WTC11 (cell line): ENCODE measurements around the gene UBL5. TPM values are rescaled to one million over a fixed set of nuclear protein-coding genes. Genes with fewer than 3 reads are reported as not detected.
A peak's percentile ranks its signal among the peaks of the same experiment; 100 is the strongest.

Experiments
- ATAC-seq: fragments of 200-7000 bp; cut with Tn5 transposase; 2 replicates; pipeline ENCODE4 v1.10.0; 2021; ENCODE audit warnings: mild to moderate bottlenecking, moderate library complexity
- CTCF ChIA-PET: fragments of 300-600 bp; sonication (Branson Sonifier 250); formaldehyde crosslinking; loops from one replicate; lab custom pipeline; 2021; ENCODE audit warnings: antibody characterized with exemption; lab: Charles Lee
- POLR2A ChIA-PET: fragments of 350-600 bp; sonication (Branson Sonifier 250); formaldehyde crosslinking; loops from one replicate; lab custom pipeline; 2021; ENCODE audit warnings: antibody characterized with exemption; lab: Charles Lee
- DNase-seq: peaks from one replicate; pipeline ENCODE4 v3.0.0; 2021; ENCODE audit warnings: low spot score
- H3K27ac Mint-ChIP-seq: 2 replicates; pipeline ENCODE4 v1.8.0; 2021; ENCODE audit warnings: mixed read lengths
- H3K27me3 Mint-ChIP-seq: 2 replicates; pipeline ENCODE4 v1.8.0; 2021; ENCODE audit warnings: low read depth, mild to moderate bottlenecking, moderate library complexity, mixed read lengths
- H3K36me3 Mint-ChIP-seq: 2 replicates; pipeline ENCODE4 v1.8.0; 2021; ENCODE audit warnings: mixed read lengths
- H3K4me1 Mint-ChIP-seq: 2 replicates; pipeline ENCODE4 v1.8.0; 2022; ENCODE audit warnings: mixed read lengths
- H3K4me3 Mint-ChIP-seq: 2 replicates; pipeline ENCODE4 v1.8.0; 2021; ENCODE audit warnings: mild to moderate bottlenecking, moderate library complexity, mixed read lengths
- H3K9me3 Mint-ChIP-seq: 2 replicates; pipeline ENCODE4 v1.8.0; 2021; ENCODE audit warnings: mixed read lengths
- ELF4 ChIP-seq: sonication (generic); formaldehyde crosslinking; IDR thresholded peaks from 2 replicates; pipeline ENCODE4 v1.8.1; 2022; ENCODE audit warnings: low read depth, mild to moderate bottlenecking, moderate library complexity, missing genetic modification reagents
- GRHL2 ChIP-seq: fragments of 250-450 bp; sonication (Bioruptor Pico); IDR thresholded peaks from 2 replicates; pipeline ENCODE4 v1.8.0; 2022; ENCODE audit warnings: mild to moderate bottlenecking, moderate library complexity; ENCODE audit not compliant: insufficient replicate concordance, severe bottlenecking
- HMGA2 ChIP-seq: fragments of 250-450 bp; sonication (Bioruptor Pico); IDR thresholded peaks from 2 replicates; pipeline ENCODE4 v1.4.0; 2021; ENCODE audit warnings: mild to moderate bottlenecking, moderate library complexity
- JAZF1 ChIP-seq: fragments of 250-450 bp; sonication (Bioruptor Pico); IDR thresholded peaks from 2 replicates; pipeline ENCODE4 v1.9.0; 2021; ENCODE audit warnings: moderate library complexity, mild to moderate bottlenecking, inconsistent platforms
- NFE2L1 ChIP-seq: sonication (generic); formaldehyde crosslinking; IDR thresholded peaks from 2 replicates; pipeline ENCODE4 v1.8.1; 2023; ENCODE audit warnings: missing genetic modification reagents
- NR1H2 ChIP-seq: sonication (generic); formaldehyde crosslinking; IDR thresholded peaks from 2 replicates; pipeline ENCODE4 v1.9.0; 2021; ENCODE audit warnings: mild to moderate bottlenecking, moderate library complexity, missing genetic modification reagents
- RELA ChIP-seq: sonication (generic); formaldehyde crosslinking; IDR thresholded peaks from 2 replicates; pipeline ENCODE4 v1.8.1; 2022; ENCODE audit warnings: missing genetic modification reagents, mild to moderate bottlenecking, borderline replicate concordance
- SOX15 ChIP-seq: fragments of 250-450 bp; sonication (Bioruptor Pico); IDR thresholded peaks from 2 replicates; pipeline ENCODE4 v1.9.0; 2021; ENCODE audit warnings: mild to moderate bottlenecking
- TEAD1 ChIP-seq: sonication (generic); formaldehyde crosslinking; IDR thresholded peaks from 2 replicates; pipeline ENCODE4 v1.8.0; 2022; ENCODE audit warnings: mild to moderate bottlenecking, missing genetic modification reagents
- ZNF416 ChIP-seq: fragments of 250-450 bp; sonication (Bioruptor Pico); IDR thresholded peaks from 2 replicates; pipeline ENCODE4 v1.9.0; 2021; ENCODE audit warnings: mild to moderate bottlenecking, inconsistent platforms
- total RNA-seq: library from RNA; stranded (reverse); gene quantifications from 3 replicates; pipeline ENCODE4 v1.2.3, GENCODE V29; 2021
- TF ChIP-seq, protein P1 (sequence below): sonication (generic); formaldehyde crosslinking; IDR thresholded peaks from 2 replicates; pipeline ENCODE4 v1.8.1; 2023; ENCODE audit warnings: mild to moderate bottlenecking, missing genetic modification reagents, moderate library complexity
- TF ChIP-seq, protein P2 (sequence below): fragments of 250-450 bp; sonication (Bioruptor Pico); conservative IDR thresholded peaks from 2 replicates; pipeline ENCODE4 v1.9.0; 2021; ENCODE audit warnings: mild to moderate bottlenecking
- TF ChIP-seq, protein P3 (sequence below): sonication (generic); formaldehyde crosslinking; IDR thresholded peaks from 2 replicates; pipeline ENCODE4 v1.8.0; 2022; ENCODE audit warnings: mild to moderate bottlenecking, missing genetic modification reagents
- TF ChIP-seq, protein P4 (sequence below): sonication (generic); formaldehyde crosslinking; IDR thresholded peaks from 2 replicates; pipeline ENCODE4 v1.8.1; 2023; ENCODE audit warnings: mild to moderate bottlenecking, missing genetic modification reagents
- TF ChIP-seq, protein P5 (sequence below): sonication (generic); formaldehyde crosslinking; IDR thresholded peaks from 2 replicates; pipeline ENCODE4 v1.8.1; 2022; ENCODE audit warnings: low read depth, missing genetic modification reagents, borderline replicate concordance
- TF ChIP-seq, protein P6 (sequence below): sonication (generic); formaldehyde crosslinking; IDR thresholded peaks from 2 replicates; pipeline ENCODE4 v1.8.0; 2022; ENCODE audit warnings: mild to moderate bottlenecking, missing genetic modification reagents
- TF ChIP-seq, protein P7 (sequence below): sonication (generic); formaldehyde crosslinking; IDR thresholded peaks from 2 replicates; pipeline ENCODE4 v1.8.1; 2022; ENCODE audit warnings: missing genetic modification reagents, borderline replicate concordance
- TF ChIP-seq, protein P8 (sequence below): sonication (generic); formaldehyde crosslinking; IDR thresholded peaks from 2 replicates; pipeline ENCODE4 v1.8.0; 2022; ENCODE audit warnings: mild to moderate bottlenecking, missing genetic modification reagents

UBL5 gene
- total RNA-seq, 1 experiment from 2014 or later: 402 TPM

DNA sequence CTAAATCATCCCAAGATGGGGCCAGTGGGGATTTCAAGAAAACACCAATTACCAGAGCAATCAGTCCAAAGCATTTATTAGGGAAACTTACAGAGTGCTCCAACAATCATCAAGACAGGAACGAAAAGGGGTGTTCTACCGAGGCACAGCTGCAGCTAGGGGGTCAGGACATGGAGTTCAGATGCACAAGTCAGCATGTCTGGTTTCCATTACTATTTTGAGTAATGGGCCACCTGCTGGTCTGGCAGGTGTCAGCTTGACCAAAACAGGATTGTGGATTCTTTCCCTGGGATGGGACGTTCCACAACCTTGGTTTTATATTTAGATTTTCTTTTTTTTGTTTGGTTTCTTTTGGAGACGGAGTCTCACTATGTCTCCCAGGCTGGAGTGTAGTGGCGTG lies 3.9 kb upstream of the UBL5 start (continued):
- TF ChIP-seq GRHL2 (no peak), HMGA2 (CRISPR knock-in tag) (no peak)

DNA sequence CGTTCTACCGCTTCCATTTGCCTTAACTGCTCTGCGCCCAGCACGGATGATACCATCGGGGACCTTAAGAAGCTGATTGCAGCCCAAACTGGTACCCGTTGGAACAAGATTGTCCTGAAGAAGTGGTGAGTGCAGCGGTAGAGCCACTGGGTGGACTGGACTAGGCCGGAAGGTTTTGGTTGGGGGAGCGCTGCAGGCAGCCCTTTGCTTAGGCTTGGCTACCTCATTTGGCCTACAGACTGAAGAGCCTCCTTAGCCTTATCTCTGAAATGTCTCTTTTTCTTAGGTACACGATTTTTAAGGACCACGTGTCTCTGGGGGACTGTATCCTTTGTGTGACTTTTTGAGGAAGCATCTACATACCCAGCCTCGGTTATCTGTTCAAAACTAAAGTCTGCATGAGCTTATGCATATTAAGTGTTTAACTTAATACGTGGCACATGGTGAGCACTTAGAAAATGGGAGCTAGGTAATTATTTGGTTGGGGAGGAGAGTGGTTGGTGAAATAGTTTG lies 889 bp downstream of the UBL5 start:
- peaks cover 10% of the 10 kb centered on the region for H3K4me1 Mint-ChIP-seq
- H3K9me3 Mint-ChIP-seq: no peaks in the 10 kb centered on the region
- DNase-seq: no peak
- TF ChIP-seq TEAD1 (CRISPR knock-in tag) (no peak), NFE2L1 (no peak)
- TF ChIP-seq, protein P1, sequence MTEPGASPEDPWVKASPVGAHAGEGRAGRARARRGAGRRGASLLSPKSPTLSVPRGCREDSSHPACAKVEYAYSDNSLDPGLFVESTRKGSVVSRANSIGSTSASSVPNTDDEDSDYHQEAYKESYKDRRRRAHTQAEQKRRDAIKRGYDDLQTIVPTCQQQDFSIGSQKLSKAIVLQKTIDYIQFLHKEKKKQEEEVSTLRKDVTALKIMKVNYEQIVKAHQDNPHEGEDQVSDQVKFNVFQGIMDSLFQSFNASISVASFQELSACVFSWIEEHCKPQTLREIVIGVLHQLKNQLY (CRISPR knock-in tag): no peak
- TF ChIP-seq, protein P2, sequence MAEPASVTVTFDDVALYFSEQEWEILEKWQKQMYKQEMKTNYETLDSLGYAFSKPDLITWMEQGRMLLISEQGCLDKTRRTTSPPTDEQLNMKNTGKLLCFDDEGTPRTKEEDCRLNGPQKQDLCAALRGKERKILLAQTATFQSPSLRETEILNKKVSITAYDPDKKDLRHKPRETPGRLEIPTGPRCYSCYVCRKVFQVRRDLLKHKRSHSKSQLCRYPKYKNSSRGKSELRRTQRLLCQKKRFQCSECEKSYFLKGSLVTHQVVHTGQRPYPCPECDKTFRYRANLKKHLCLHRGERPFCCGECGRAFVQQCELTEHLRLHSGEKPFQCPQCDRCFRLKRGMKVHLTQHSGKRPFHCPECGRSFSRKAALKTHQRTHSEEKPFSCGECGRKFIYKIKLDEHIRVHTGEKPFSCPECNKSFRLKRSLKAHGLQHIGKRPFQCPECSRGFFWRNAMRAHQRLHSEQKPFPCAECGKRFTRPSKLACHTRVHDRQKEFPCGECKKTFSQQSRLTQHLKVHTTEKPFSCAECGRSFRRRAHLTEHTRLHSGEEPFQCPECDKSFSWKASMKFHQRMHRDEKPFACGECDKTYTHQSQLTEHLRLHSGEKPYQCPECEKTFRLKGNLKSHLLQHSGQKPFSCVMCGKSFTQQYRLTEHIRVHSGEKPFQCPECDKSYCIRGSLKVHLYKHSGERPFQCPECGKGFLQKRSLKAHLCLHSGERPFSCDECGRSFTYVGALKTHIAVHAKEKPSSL (CRISPR knock-in tag): no peak
- TF ChIP-seq, protein P3, sequence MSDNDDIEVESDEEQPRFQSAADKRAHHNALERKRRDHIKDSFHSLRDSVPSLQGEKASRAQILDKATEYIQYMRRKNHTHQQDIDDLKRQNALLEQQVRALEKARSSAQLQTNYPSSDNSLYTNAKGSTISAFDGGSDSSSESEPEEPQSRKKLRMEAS (CRISPR knock-in tag): no peak
- TF ChIP-seq, protein P4, sequence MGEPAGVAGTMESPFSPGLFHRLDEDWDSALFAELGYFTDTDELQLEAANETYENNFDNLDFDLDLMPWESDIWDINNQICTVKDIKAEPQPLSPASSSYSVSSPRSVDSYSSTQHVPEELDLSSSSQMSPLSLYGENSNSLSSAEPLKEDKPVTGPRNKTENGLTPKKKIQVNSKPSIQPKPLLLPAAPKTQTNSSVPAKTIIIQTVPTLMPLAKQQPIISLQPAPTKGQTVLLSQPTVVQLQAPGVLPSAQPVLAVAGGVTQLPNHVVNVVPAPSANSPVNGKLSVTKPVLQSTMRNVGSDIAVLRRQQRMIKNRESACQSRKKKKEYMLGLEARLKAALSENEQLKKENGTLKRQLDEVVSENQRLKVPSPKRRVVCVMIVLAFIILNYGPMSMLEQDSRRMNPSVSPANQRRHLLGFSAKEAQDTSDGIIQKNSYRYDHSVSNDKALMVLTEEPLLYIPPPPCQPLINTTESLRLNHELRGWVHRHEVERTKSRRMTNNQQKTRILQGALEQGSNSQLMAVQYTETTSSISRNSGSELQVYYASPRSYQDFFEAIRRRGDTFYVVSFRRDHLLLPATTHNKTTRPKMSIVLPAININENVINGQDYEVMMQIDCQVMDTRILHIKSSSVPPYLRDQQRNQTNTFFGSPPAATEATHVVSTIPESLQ (CRISPR knock-in tag): no peak
- TF ChIP-seq, protein P5, sequence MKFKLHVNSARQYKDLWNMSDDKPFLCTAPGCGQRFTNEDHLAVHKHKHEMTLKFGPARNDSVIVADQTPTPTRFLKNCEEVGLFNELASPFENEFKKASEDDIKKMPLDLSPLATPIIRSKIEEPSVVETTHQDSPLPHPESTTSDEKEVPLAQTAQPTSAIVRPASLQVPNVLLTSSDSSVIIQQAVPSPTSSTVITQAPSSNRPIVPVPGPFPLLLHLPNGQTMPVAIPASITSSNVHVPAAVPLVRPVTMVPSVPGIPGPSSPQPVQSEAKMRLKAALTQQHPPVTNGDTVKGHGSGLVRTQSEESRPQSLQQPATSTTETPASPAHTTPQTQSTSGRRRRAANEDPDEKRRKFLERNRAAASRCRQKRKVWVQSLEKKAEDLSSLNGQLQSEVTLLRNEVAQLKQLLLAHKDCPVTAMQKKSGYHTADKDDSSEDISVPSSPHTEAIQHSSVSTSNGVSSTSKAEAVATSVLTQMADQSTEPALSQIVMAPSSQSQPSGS (CRISPR knock-in tag): no peak
- CTCF ChIA-PET: interaction anchor here (1.0 kb wide), 1 partner anchor 203 kb away, joined by 3 read pairs; no protein-coding TSS in a partner anchor
- POLR2A ChIA-PET: interaction anchor here (0.5 to 0.9 kb wide), 3 partner anchors 11 to 393 kb away, joined by 3 to 4 read pairs (median 4); partner anchors contain the start of gene ZNF266
- H3K27me3 Mint-ChIP-seq: no peaks in the 10 kb centered on the region
- H3K4me3 Mint-ChIP-seq: peak overlapping the region; percentile 100
- peaks cover 18% of the 10 kb centered on the region for H3K36me3 Mint-ChIP-seq
- ATAC-seq: no peak
- H3K27ac Mint-ChIP-seq: peak overlapping the region; percentile 45

DNA sequence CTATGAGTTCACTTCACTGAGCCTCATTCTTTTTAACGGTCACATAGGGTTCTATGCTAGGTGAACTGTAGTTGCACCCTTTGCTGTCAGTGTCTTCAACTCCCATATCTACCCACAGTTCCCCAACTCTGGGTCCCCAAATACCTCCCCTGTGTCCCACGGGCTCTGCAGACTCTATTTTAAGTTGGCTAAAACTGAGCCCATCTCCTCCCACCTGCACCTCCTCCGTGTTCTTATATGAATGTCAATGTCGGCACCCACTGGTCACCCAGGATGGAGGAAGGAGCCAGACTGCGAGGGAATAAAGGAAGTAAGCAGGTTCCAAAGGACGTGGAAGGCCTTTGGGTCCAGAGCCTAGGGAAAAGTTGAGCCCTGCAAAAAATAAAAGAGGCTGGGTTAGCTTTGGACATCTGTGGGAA lies 6.6 kb downstream of the UBL5 start:
- no peak for DNase-seq
- no peak for ATAC-seq
- H3K36me3 Mint-ChIP-seq: peaks cover 14% of the 10 kb centered on the region
- ChIA-PET CTCF (interaction anchor here (0.6 to 1.4 kb wide), 23 partner anchors 11 to 424 kb away, joined by 3 to 9 read pairs (median 5); partner anchors contain the start of gene ZNF846), POLR2A (no interaction called here)
- H3K27me3 Mint-ChIP-seq: no peaks in the 10 kb centered on the region
- H3K4me3 Mint-ChIP-seq: peak overlapping the region; percentile 71
- H3K4me1 Mint-ChIP-seq: peaks cover 14% of the 10 kb centered on the region
- TF ChIP-seq SOX15: no peak
- TF ChIP-seq ZNF416 (CRISPR knock-in tag): no peak
- TF ChIP-seq, protein P6, sequence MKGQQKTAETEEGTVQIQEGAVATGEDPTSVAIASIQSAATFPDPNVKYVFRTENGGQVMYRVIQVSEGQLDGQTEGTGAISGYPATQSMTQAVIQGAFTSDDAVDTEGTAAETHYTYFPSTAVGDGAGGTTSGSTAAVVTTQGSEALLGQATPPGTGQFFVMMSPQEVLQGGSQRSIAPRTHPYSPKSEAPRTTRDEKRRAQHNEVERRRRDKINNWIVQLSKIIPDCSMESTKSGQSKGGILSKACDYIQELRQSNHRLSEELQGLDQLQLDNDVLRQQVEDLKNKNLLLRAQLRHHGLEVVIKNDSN (CRISPR knock-in tag): no peak
- no peak for TF ChIP-seq NR1H2 (CRISPR knock-in tag)
- no peak for TF ChIP-seq JAZF1
- TF ChIP-seq, protein P7, sequence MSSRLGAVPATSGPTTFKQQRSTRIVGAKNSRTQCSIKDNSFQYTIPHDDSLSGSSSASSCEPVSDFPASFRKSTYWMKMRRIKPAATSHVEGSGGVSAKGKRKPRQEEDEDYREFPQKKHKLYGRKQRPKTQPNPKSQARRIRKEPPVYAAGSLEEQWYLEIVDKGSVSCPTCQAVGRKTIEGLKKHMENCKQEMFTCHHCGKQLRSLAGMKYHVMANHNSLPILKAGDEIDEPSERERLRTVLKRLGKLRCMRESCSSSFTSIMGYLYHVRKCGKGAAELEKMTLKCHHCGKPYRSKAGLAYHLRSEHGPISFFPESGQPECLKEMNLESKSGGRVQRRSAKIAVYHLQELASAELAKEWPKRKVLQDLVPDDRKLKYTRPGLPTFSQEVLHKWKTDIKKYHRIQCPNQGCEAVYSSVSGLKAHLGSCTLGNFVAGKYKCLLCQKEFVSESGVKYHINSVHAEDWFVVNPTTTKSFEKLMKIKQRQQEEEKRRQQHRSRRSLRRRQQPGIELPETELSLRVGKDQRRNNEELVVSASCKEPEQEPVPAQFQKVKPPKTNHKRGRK: no peak
- no peak for TF ChIP-seq RELA (CRISPR knock-in tag)
- TF ChIP-seq, protein P8, sequence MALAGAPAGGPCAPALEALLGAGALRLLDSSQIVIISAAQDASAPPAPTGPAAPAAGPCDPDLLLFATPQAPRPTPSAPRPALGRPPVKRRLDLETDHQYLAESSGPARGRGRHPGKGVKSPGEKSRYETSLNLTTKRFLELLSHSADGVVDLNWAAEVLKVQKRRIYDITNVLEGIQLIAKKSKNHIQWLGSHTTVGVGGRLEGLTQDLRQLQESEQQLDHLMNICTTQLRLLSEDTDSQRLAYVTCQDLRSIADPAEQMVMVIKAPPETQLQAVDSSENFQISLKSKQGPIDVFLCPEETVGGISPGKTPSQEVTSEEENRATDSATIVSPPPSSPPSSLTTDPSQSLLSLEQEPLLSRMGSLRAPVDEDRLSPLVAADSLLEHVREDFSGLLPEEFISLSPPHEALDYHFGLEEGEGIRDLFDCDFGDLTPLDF: no peak
- TF ChIP-seq ELF4 (CRISPR knock-in tag): no peak
- H3K27ac Mint-ChIP-seq: peak overlapping the region; percentile 71
- no peaks in the 10 kb centered on the region for H3K9me3 Mint-ChIP-seq
